CD14-positive monocyte (primary cell): Measurements from ENCODE around the gene DDAH1. TPM values are rescaled to one million over a fixed set of nuclear protein-coding genes. Genes with fewer than 3 reads are reported as not detected.

Experiments used
- DNase-seq, 3 donors: peaks; one replicate each; pipeline ENCODE4 v3.0.0-alpha.2; 2011 to 2022
- H2AFZ ChIP-seq: 2 replicates; pipeline ENCODE4 v1.6.0; 2012; ENCODE audit warnings: mild to moderate bottlenecking, low read depth, low read length, inconsistent platforms; ENCODE audit not compliant: insufficient read depth, poor library complexity, severe bottlenecking
- H3K27ac ChIP-seq, 2 donors: 1 replicate in 1 of 2; 2 replicates in 1 of 2; pipeline ENCODE4 v1.5.1; 2012 to 2013; ENCODE audit warnings: low read length in 2 of 2, control low read depth in 1 of 2, inconsistent platforms in 1 of 2, low read depth in 1 of 2, mild to moderate bottlenecking in 1 of 2
- H3K27me3 ChIP-seq, 2 donors: one replicate each; pipeline versions ENCODE4 v1.6.0 to v1.6.1; 2011 to 2013; ENCODE audit warnings: low read length in 2 of 2; ENCODE audit not compliant: control insufficient read depth in 2 of 2, insufficient read depth in 2 of 2
- H3K36me3 ChIP-seq, 2 donors: replicated peaks in 1 of 2; 1 replicate in 1 of 2; 2 replicates in 1 of 2; pipeline versions ENCODE4 v1.5.1 to v1.6.1; 2012 to 2013; ENCODE audit warnings: low read length in 2 of 2, control low read depth in 1 of 2, inconsistent platforms in 1 of 2, mild to moderate bottlenecking in 1 of 2; ENCODE audit not compliant: insufficient read depth in 2 of 2, control insufficient read depth in 1 of 2
- H3K4me1 ChIP-seq, 2 donors: 1 replicate in 1 of 2; 2 replicates in 1 of 2; pipeline versions ENCODE4 v1.5.1 to v1.6.1; 2012 to 2013; ENCODE audit warnings: low read length in 2 of 2, control low read depth in 1 of 2, inconsistent platforms in 1 of 2, mild to moderate bottlenecking in 1 of 2, moderate library complexity in 1 of 2; ENCODE audit not compliant: insufficient read depth in 2 of 2, control insufficient read depth in 1 of 2
- H3K4me2 ChIP-seq: replicated peaks from 2 replicates; pipeline ENCODE3; 2012; ENCODE audit warnings: low read length, moderate library complexity, mild to moderate bottlenecking; ENCODE audit not compliant: poor library complexity, severe bottlenecking; ENCODE audit errors: extremely low read depth
- H3K4me3 ChIP-seq, 3 experiments: fragments of 200-600 bp in 1 of 3; sonication (generic) in 1 of 3; replicated peaks in 1 of 3; 1 replicate in 2 of 3; 2 replicates in 1 of 3; pipeline ENCODE4 v1.5.1; 2011 to 2013; ENCODE audit warnings: low read length in 3 of 3, mild to moderate bottlenecking in 3 of 3, control low read depth in 2 of 3, low read depth in 2 of 3, inconsistent platforms in 1 of 3, moderate library complexity in 1 of 3
- H3K79me2 ChIP-seq: 2 replicates; pipeline ENCODE4 v1.6.0; 2012; ENCODE audit warnings: mild to moderate bottlenecking, control low read depth, inconsistent platforms, low read length, moderate library complexity; ENCODE audit not compliant: insufficient read depth
- H3K9ac ChIP-seq: 2 replicates; pipeline ENCODE4 v1.6.0; 2017; ENCODE audit warnings: low read length, mild to moderate bottlenecking; ENCODE audit not compliant: insufficient read depth, poor library complexity, severe bottlenecking
- H3K9me3 ChIP-seq, 2 donors: replicated peaks in 1 of 2; 1 replicate in 1 of 2; 2 replicates in 1 of 2; pipeline versions ENCODE4 v1.5.1 to v1.6.1; 2012 to 2013; ENCODE audit warnings: low read length in 2 of 2, control low read depth in 1 of 2; ENCODE audit not compliant: control insufficient read depth in 1 of 2, insufficient read depth in 1 of 2
- H4K20me1 ChIP-seq: 2 replicates; pipeline ENCODE4 v1.6.0; 2012; ENCODE audit warnings: mild to moderate bottlenecking, low read length, control low read depth, moderate library complexity; ENCODE audit not compliant: insufficient read depth
- H3K27ac Mint-ChIP-seq, 7 donors: one replicate each; pipeline ENCODE4 v1.8.0; 2020; ENCODE audit warnings: mild to moderate bottlenecking in 7 of 7, mixed read lengths in 7 of 7, moderate library complexity in 6 of 7, inconsistent platforms in 2 of 7
- H3K27me3 Mint-ChIP-seq, 3 donors: one replicate each; pipeline ENCODE4 v1.8.0; 2021 to 2022; ENCODE audit warnings: low read depth in 3 of 3, mild to moderate bottlenecking in 3 of 3, mixed read lengths in 3 of 3, moderate library complexity in 3 of 3, inconsistent platforms in 1 of 3
- H3K36me3 Mint-ChIP-seq, 2 donors: one replicate each; pipeline ENCODE4 v1.8.0; 2020; ENCODE audit warnings: mixed read lengths in 2 of 2, inconsistent platforms in 1 of 2, mild to moderate bottlenecking in 1 of 2
- H3K4me1 Mint-ChIP-seq: one replicate; pipeline ENCODE4 v1.8.0; 2020; ENCODE audit warnings: mild to moderate bottlenecking, mixed read lengths
- H3K4me3 Mint-ChIP-seq, 2 donors: one replicate each; pipeline ENCODE4 v1.8.0; 2020; ENCODE audit warnings: mild to moderate bottlenecking in 2 of 2, mixed read lengths in 2 of 2, moderate library complexity in 1 of 2
- H3K9me3 Mint-ChIP-seq, 7 donors: one replicate each; pipeline ENCODE4 v1.8.0; 2020 to 2022; ENCODE audit warnings: mixed read lengths in 7 of 7, mild to moderate bottlenecking in 6 of 7, moderate library complexity in 6 of 7, inconsistent platforms in 2 of 7
- CTCF ChIP-seq: fragments of 200-600 bp; IDR thresholded peaks from one replicate; pipeline ENCODE4 v1.8.0; 2022; ENCODE audit warnings: antibody characterized with exemption, mild to moderate bottlenecking
- WGBS: methylation state at CpG from one replicate; pipeline ENCODE4 v1.1.5; 2013; ENCODE audit warnings: missing lambda C conversion rate; ENCODE audit not compliant: insufficient coverage; 5-methylcytosine and 5-hydroxymethylcytosine counted together
- intact Hi-C, 2 donors: fragments of 100-400 bp; cut with micrococcal nuclease; formaldehyde crosslinking; loops; one replicate each; pipeline versions ENCODE4 v1.15.0 to v1.15.1; 2023
- polyA plus RNA-seq, 3 donors: library from polyadenylated mRNA; depleted of rRNA in 1 of 3; unstranded in 2 of 3; stranded (reverse) in 1 of 3; fragments of 300-500 nt in 2 of 3; fragments of >200 nt in 1 of 3; fragmentation: Illumina TruSeq in 2 of 3; gene quantifications; 1 replicate in 2 of 3; 2 replicates in 1 of 3; pipeline ENCODE4 v1.2.3, GENCODE V29; 2012 to 2021

Gene DDAH1
- polyA plus RNA-seq, 3 donors, result not detected

- H3K79me2 ChIP-seq, result no peaks in the 10 kb centered on the region
- intact Hi-C loops, result no loop called here
- H2AFZ ChIP-seq, result no peak overlapping the region
- Mint-ChIP-seq H3K27me3 (peaks cover 0 to 5% (median 0%) of the 10 kb centered on the region in 3 donors), H3K27ac (no peak overlapping the region), H3K4me3 (no peak overlapping the region), H3K36me3 (no peaks in the 10 kb centered on the region), H3K9me3 (peaks cover 0 to 3% (median 0%) of the 10 kb centered on the region in 7 donors), H3K4me1 (peaks cover 3% of the 10 kb centered on the region)
- no peak for TF ChIP-seq CTCF
- no peaks in the 10 kb centered on the region for H3K9me3 ChIP-seq
- H3K9ac ChIP-seq, result no peak overlapping the region
- H3K27me3 ChIP-seq, result no peaks in the 10 kb centered on the region
- no peaks in the 10 kb centered on the region for H3K36me3 ChIP-seq
- no peak for DNase-seq
- H3K4me2 ChIP-seq, result no peak overlapping the region
- no peaks in the 10 kb centered on the region for H4K20me1 ChIP-seq
- no peak overlapping the region for H3K27ac ChIP-seq
- no peak overlapping the region for H3K4me3 ChIP-seq
- H3K4me1 ChIP-seq, result no peaks in the 10 kb centered on the region
- no CpG with 5 or more reads among the region's 3 CpGs for WGBS
Measured at GRCh38 chr1:85485516-85485915, 20.6 kb upstream of the DDAH1 start.

GRCh38 chr1:85484716-85485115, 19.8 kb upstream of the DDAH1 start:
- Histone ChIP-seq H3K27me3 (no peaks in the 10 kb centered on the region), H3K4me1 (no peaks in the 10 kb centered on the region), H3K9me3 (no peaks in the 10 kb centered on the region), H3K4me3 (no peak overlapping the region), H2AFZ (no peak overlapping the region), H3K9ac (no peak overlapping the region), H4K20me1 (no peaks in the 10 kb centered on the region), H3K4me2 (no peak overlapping the region), H3K36me3 (no peaks in the 10 kb centered on the region), H3K27ac (no peak overlapping the region), H3K79me2 (no peaks in the 10 kb centered on the region)
- H3K4me3 Mint-ChIP-seq, result no peak overlapping the region
- WGBS, result no CpG with 5 or more reads among the region's 1 CpG
- DNase-seq, result no peak
- H3K27ac Mint-ChIP-seq, result no peak overlapping the region
- H3K36me3 Mint-ChIP-seq, result no peaks in the 10 kb centered on the region
- H3K9me3 Mint-ChIP-seq, result peaks cover 0 to 3% (median 0%) of the 10 kb centered on the region in 7 donors
- peaks cover 0 to 2% (median 0%) of the 10 kb centered on the region in 3 donors for H3K27me3 Mint-ChIP-seq
- H3K4me1 Mint-ChIP-seq, result no peaks in the 10 kb centered on the region
- intact Hi-C loops, result no loop called here
- TF ChIP-seq CTCF, result no peak
